ENCODE data around the gene IL10RB.

The IL10RB gene

GRCh38 chr21:33325222-33326067 lies 59.3 kb downstream of the IL10RB start:
- TF ChIP-seq CTCF (IDR thresholded peaks at IDR 0.05; ENCODE audit: low read depth, low read length): no peak
- peak; percentile 30 for DNase-seq (ENCODE audit: extremely low read depth, low read depth)

GRCh38 chr21:33327326-33327725 lies 61.2 kb downstream of the IL10RB start:
- no peak for TF ChIP-seq CTCF (IDR thresholded peaks at IDR 0.05; ENCODE audit: low read depth, low read length)
- DNase-seq (ENCODE audit: extremely low read depth, low read depth): no peak

GRCh38 chr21:33327792-33328433 lies 61.7 kb downstream of the IL10RB start:
- no peak for TF ChIP-seq CTCF (IDR thresholded peaks at IDR 0.05; ENCODE audit: low read depth, low read length)
- DNase-seq (ENCODE audit: extremely low read depth, low read depth): no peak

- no peak for DNase-seq (ENCODE audit: extremely low read depth, low read depth)
Observed at GRCh38 chr21:33330726-33331125, 64.6 kb downstream of the IL10RB start.

GRCh38 chr21:33332143-33332542 lies 66.0 kb downstream of the IL10RB start:
- no peak for TF ChIP-seq CTCF (IDR thresholded peaks at IDR 0.05; ENCODE audit: low read depth, low read length)
- no peak for DNase-seq (ENCODE audit: extremely low read depth, low read depth)

More at GRCh38 chr21:33330726-33331125, 64.6 kb downstream of the IL10RB start:
- TF ChIP-seq CTCF (IDR thresholded peaks at IDR 0.05; ENCODE audit: low read depth, low read length): no peak

- TF ChIP-seq CTCF (IDR thresholded peaks at IDR 0.05; ENCODE audit: low read depth, low read length): no peak
- DNase-seq (ENCODE audit: extremely low read depth, low read depth): no peak
Observed at GRCh38 chr21:33334191-33334590, 68.0 kb downstream of the IL10RB start.

GRCh38 chr21:33334824-33335223 lies 68.7 kb downstream of the IL10RB start:
- no peak for TF ChIP-seq CTCF (IDR thresholded peaks at IDR 0.05; ENCODE audit: low read depth, low read length)
- no peak for DNase-seq (ENCODE audit: extremely low read depth, low read depth)
